Skeletal muscle satellite cell (primary cell): ENCODE results near the gene MYOD1.

Experiments
- H3K27me3 ChIP-seq: 2 replicates; pipeline ENCODE4 v1.7.0; 2013; ENCODE audit warnings: low read length; ENCODE audit not compliant: control insufficient read depth, insufficient read depth
- H3K36me3 ChIP-seq: 2 replicates; pipeline ENCODE4 v1.7.0; 2013; ENCODE audit warnings: mild to moderate bottlenecking, control low read depth, low read length; ENCODE audit not compliant: insufficient read depth
- H3K4me1 ChIP-seq: 2 replicates; pipeline ENCODE4 v1.7.0; 2013; ENCODE audit warnings: low read length; ENCODE audit not compliant: control insufficient read depth, insufficient read depth
- H3K4me2 ChIP-seq: 2 replicates; pipeline ENCODE4 v1.7.0; 2013; ENCODE audit warnings: mild to moderate bottlenecking, low read length
- H3K4me3 ChIP-seq: 2 replicates; pipeline ENCODE4 v1.7.0; 2013; ENCODE audit warnings: low read length
- H3K9ac ChIP-seq: 2 replicates; pipeline ENCODE4 v1.7.0; 2013; ENCODE audit warnings: mild to moderate bottlenecking, low read depth, low read length, moderate library complexity
- H3K9me3 ChIP-seq: replicated peaks from 2 replicates; pipeline ENCODE4 v1.7.0; 2013; ENCODE audit warnings: mild to moderate bottlenecking, control low read depth, low read length

The MYOD1 gene

DNA sequence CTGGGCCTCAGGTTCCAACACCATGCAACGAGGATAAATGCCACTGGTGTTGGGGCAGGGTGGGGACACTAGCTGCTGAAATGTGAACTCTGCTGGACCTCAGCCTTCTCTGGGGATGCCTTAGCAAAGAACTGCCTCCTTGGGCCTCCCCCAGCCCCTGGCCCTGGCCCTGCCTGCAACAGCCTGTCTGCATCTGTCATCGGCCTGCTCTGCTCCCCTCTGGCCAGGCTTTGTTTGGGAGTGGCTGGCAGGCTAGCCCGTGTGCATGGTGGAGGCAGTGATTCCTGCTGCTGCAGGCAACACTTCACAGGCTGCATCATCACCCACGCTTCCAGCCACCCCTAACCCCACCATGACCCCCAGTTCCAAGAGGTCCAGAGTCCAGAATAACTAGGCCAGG, 11.5 kb upstream of the MYOD1 start:
- H3K27me3 ChIP-seq = peaks cover 18% of the 10 kb centered on the region
- no peaks in the 10 kb centered on the region for H3K4me1 ChIP-seq
- H3K9me3 ChIP-seq = no peaks in the 10 kb centered on the region
- no peaks in the 10 kb centered on the region for H3K36me3 ChIP-seq
- no peak overlapping the region for H3K4me3 ChIP-seq
- H3K9ac ChIP-seq = no peak overlapping the region
- no peak overlapping the region for H3K4me2 ChIP-seq

DNA sequence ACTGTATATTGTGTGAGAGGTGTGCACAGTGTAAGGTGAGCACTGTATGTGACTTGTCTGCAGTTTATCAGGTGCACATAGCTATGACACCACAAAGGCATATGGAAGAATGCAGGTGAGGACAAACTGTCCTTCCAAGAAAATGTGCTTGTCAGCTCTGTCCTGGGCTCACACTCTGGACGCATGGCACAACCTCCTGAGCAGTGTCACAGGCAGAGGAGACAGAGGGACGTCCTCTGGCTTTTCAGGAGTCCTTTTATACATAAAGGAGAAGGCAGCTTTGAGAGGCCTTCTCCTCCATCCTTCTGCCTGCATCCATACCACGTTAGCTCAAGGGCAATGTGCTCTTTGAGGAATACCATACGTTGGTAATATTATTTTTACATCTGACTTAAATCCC, 7.5 kb upstream of the MYOD1 start:
- H3K9me3 ChIP-seq = no peaks in the 10 kb centered on the region
- H3K9ac ChIP-seq = no peak overlapping the region
- no peak overlapping the region for H3K4me3 ChIP-seq
- no peak overlapping the region for H3K4me2 ChIP-seq
- peaks cover 4% of the 10 kb centered on the region for H3K4me1 ChIP-seq
- H3K36me3 ChIP-seq = no peaks in the 10 kb centered on the region
- peaks cover 42% of the 10 kb centered on the region for H3K27me3 ChIP-seq

DNA sequence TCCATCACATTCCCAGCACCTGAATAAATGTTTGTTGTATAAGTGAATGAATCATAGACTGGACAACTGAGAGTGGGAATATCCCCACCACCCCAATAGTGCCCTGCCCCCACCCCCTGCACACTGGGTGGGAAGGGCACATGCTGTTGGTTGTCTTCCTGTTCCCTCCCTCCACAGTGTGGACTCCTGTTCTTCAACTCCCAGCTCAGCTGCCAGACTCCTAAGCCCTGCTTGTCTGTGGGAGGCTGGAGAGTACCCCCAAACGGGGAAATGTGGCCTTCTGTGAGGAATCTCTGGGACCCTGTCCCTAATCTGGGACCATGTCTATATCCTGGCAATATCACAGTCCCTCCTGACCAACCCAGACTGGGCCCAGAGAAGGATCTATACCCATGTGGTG, 5.5 kb upstream of the MYOD1 start:
- H3K27me3 ChIP-seq = peaks cover 60% of the 10 kb centered on the region
- no peak overlapping the region for H3K9ac ChIP-seq
- H3K4me3 ChIP-seq = no peak overlapping the region
- H3K36me3 ChIP-seq = no peaks in the 10 kb centered on the region
- no peak overlapping the region for H3K4me2 ChIP-seq
- H3K9me3 ChIP-seq = no peaks in the 10 kb centered on the region
- H3K4me1 ChIP-seq = peaks cover 4% of the 10 kb centered on the region

DNA sequence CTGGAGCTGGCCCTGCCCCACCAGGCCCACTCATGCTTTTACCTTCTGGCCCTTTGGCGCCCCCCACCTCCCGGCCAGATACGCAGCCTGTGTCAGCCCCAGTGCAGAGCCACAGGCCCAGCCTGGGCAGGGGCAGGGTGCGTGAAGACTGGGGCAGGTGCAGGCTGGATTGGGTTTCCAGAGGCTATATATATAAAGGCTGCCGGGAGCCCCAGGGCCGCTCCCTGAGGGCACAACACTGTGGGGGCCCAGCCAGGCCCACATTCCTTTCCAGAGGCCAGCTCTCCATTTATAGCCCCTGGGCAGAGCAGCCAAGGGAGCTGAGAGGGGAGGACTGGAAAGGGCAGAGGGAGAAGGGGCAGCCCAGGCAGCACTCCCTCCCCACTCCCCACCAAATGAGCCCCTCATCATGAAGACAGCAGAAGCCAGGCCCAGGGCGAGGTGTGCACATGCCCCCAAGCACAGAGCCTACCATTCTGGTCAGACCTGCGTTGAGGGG, 5.0 kb upstream of the MYOD1 start:
- Histone ChIP-seq H3K4me1 (peaks cover 7% of the 10 kb centered on the region), H3K9me3 (no peaks in the 10 kb centered on the region), H3K36me3 (no peaks in the 10 kb centered on the region), H3K4me2 (no peak overlapping the region), H3K27me3 (peaks cover 59% of the 10 kb centered on the region), H3K4me3 (no peak overlapping the region), H3K9ac (no peak overlapping the region)

DNA sequence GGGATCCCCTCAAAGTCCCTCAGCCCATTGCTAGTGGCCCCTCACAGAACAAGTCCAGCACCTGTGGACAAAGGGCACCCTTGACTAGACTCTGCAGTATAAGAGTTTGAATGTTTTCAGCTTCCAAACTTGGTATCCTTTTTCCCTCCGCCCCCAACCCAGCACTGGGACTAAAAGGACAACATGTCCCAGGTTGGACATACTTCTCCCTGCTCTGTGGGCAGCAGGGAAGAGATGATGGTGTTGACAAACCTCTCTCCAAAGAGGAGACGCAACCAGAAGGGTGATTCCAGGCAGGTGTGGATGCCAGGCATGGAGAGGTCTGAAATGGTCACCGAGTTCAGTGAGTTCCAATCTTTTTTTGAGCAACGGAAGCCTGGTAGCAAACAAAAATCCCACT, 4.5 kb upstream of the MYOD1 start:
- Histone ChIP-seq H3K36me3 (no peaks in the 10 kb centered on the region), H3K9me3 (no peaks in the 10 kb centered on the region), H3K4me2 (no peak overlapping the region), H3K9ac (no peak overlapping the region), H3K27me3 (peaks cover 61% of the 10 kb centered on the region), H3K4me3 (no peak overlapping the region), H3K4me1 (peaks cover 7% of the 10 kb centered on the region)

DNA sequence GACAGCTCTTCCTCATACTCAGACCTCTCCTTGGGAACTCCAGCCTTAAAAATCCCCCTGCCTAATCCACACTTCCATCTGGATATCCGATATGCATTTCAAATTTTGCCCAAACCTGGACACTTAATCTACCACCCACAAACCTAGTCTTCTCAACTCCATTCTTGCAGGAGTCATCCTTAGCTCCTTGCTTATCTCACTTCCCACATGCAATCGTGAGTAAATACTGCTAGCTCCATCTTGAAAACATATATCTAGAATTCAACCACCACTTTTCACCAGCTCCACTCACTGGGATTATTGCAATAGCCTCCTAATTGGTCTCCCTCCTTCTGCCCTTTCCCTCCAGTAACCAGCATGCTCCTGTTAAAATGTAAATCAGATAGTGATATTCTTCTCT, 2.6 kb upstream of the MYOD1 start:
- H3K9me3 ChIP-seq = no peaks in the 10 kb centered on the region
- H3K4me3 ChIP-seq = no peak overlapping the region
- H3K4me2 ChIP-seq = no peak overlapping the region
- peaks cover 67% of the 10 kb centered on the region for H3K27me3 ChIP-seq
- peaks cover 3% of the 10 kb centered on the region for H3K36me3 ChIP-seq
- H3K9ac ChIP-seq = no peak overlapping the region
- H3K4me1 ChIP-seq = peaks cover 7% of the 10 kb centered on the region

DNA sequence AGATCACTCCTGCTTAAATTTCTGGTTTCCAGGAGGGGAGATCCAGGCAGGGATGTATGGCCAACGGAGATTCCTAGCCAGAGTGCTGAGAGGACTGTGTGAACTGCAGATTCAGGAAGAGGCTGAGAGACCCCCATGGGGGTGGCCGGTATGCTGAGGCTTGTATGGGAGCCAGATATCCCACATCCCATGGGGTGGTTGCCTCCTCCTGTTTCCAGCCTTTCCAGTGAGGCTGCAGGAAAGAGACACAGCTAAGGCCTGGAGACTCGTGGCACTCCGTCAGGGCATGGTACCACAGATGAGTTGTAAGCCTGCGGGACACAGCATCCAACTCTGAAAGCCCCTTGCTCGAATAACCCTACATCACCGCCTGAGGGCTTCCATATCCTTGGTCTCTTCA, 1.4 kb upstream of the MYOD1 start:
- Histone ChIP-seq H3K27me3 (peaks cover 71% of the 10 kb centered on the region), H3K4me2 (no peak overlapping the region), H3K4me1 (peaks cover 10% of the 10 kb centered on the region), H3K9me3 (no peaks in the 10 kb centered on the region), H3K36me3 (peaks cover 13% of the 10 kb centered on the region), H3K4me3 (no peak overlapping the region), H3K9ac (no peak overlapping the region)

DNA sequence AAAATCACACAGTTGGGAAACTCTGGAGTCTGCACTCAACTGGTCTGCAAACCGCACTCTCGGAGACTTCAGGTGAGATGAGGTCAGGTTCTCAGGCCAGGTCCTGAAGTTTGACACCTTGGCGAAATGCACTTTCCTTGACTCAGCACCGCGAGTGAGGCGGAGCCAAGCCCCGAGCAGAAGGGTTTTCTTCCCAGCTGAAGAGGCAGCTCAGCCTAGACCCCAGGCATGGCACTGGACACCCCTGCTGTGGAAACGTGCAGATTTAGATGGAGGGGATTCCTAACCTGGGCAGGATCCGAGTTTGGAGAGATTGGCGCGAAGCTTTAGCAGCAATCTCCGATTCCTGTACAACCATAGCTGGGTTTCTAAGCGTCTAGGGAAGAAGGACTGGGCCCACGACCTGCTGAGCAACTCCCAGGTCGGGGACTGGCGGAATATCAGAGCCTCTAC, 835 bp upstream of the MYOD1 start:
- Histone ChIP-seq H3K36me3 (peaks cover 16% of the 10 kb centered on the region), H3K27me3 (peaks cover 75% of the 10 kb centered on the region), H3K4me3 (no peak overlapping the region), H3K9me3 (no peaks in the 10 kb centered on the region), H3K4me1 (peaks cover 10% of the 10 kb centered on the region), H3K4me2 (peak overlapping the region; percentile 65), H3K9ac (peak overlapping the region; percentile 18)

DNA sequence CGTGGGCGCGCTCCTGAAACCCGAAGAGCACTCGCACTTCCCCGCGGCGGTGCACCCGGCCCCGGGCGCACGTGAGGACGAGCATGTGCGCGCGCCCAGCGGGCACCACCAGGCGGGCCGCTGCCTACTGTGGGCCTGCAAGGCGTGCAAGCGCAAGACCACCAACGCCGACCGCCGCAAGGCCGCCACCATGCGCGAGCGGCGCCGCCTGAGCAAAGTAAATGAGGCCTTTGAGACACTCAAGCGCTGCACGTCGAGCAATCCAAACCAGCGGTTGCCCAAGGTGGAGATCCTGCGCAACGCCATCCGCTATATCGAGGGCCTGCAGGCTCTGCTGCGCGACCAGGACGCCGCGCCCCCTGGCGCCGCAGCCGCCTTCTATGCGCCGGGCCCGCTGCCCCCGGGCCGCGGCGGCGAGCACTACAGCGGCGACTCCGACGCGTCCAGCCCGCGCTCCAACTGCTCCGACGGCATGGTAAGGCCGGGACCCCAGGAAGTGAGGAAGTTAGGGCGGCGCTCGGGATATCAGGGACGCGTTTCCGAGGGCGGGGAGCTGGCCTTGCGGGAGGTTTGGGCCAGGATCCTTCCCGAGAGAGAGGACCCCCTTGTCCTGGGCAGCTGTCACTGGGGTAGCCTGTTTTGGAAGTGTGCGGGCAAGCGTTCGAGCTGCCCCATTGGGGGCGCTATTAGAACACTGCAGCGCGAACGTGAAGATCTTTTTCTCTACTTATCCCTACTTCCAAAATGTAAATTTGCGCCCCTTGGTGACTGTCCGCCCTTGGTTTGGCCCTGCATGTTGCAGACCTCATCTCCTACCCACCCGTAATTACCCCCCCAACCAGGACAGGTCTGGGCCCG, 796 bp downstream of the MYOD1 start:
- H3K36me3 ChIP-seq = peaks cover 20% of the 10 kb centered on the region
- no peaks in the 10 kb centered on the region for H3K9me3 ChIP-seq
- H3K4me3 ChIP-seq = peak overlapping the region; percentile 82
- H3K4me2 ChIP-seq = peak overlapping the region; percentile 83
- peaks cover 6% of the 10 kb centered on the region for H3K4me1 ChIP-seq
- peaks cover 78% of the 10 kb centered on the region for H3K27me3 ChIP-seq
- peak overlapping the region; percentile 84 for H3K9ac ChIP-seq

DNA sequence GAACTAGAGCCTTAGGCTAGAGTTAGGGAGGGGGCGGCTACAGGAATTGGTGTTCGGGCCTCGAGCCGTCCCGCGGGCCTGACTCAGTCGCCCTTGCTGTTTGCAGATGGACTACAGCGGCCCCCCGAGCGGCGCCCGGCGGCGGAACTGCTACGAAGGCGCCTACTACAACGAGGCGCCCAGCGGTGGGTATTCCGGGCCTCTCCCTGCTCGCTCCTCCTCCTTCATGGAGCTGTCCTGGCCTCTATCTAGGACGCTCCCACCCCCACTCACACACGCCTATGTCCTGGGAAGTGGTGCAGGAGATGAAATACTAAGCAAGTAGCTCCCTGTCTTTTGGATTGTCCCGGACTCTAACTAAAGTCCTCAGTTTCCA, 1.4 kb downstream of the MYOD1 start:
- Histone ChIP-seq H3K9ac (peak overlapping the region; percentile 84), H3K4me1 (peaks cover 6% of the 10 kb centered on the region), H3K27me3 (peaks cover 76% of the 10 kb centered on the region), H3K4me3 (peak overlapping the region; percentile 82), H3K9me3 (no peaks in the 10 kb centered on the region), H3K4me2 (peak overlapping the region; percentile 83), H3K36me3 (peaks cover 20% of the 10 kb centered on the region)

DNA sequence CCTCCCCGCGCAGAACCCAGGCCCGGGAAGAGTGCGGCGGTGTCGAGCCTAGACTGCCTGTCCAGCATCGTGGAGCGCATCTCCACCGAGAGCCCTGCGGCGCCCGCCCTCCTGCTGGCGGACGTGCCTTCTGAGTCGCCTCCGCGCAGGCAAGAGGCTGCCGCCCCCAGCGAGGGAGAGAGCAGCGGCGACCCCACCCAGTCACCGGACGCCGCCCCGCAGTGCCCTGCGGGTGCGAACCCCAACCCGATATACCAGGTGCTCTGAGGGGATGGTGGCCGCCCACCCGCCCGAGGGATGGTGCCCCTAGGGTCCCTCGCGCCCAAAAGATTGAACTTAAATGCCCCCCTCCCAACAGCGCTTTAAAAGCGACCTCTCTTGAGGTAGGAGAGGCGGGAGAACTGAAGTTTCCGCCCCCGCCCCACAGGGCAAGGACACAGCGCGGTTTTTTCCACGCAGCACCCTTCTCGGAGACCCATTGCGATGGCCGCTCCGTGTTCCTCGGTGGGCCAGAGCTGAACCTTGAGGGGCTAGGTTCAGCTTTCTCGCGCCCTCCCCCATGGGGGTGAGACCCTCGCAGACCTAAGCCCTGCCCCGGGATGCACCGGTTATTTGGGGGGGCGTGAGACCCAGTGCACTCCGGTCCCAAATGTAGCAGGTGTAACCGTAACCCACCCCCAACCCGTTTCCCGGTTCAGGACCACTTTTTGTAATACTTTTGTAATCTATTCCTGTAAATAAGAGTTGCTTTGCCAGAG, 2.0 kb downstream of the MYOD1 start:
- peak overlapping the region; percentile 84 for H3K9ac ChIP-seq
- H3K36me3 ChIP-seq = peaks cover 20% of the 10 kb centered on the region
- no peaks in the 10 kb centered on the region for H3K9me3 ChIP-seq
- peak overlapping the region; percentile 83 for H3K4me2 ChIP-seq
- H3K27me3 ChIP-seq = peaks cover 70% of the 10 kb centered on the region
- peak overlapping the region; percentile 82 for H3K4me3 ChIP-seq
- peaks cover 6% of the 10 kb centered on the region for H3K4me1 ChIP-seq
